MM.1S (cell line): ENCODE results near the gene RNF149.

ENCODE experiments used
- DNase-seq: peaks from one replicate; pipeline ENCODE4 v3.0.0-alpha.2; 2015
- H2AFZ ChIP-seq: fragments of 300-600 bp; sonication (generic); 2 replicates; pipeline ENCODE4 v1.6.0; 2016; ENCODE audit warnings: antibody characterized with exemption, low read length
- H3F3A ChIP-seq: fragments of 300-600 bp; sonication (generic); 2 replicates; pipeline ENCODE4 v1.6.1; 2016; ENCODE audit warnings: mild to moderate bottlenecking, antibody characterized with exemption, low read length, moderate library complexity, mixed read lengths; ENCODE audit not compliant: insufficient read depth
- H3K27ac ChIP-seq: fragments of 300-600 bp; sonication (generic); 2 replicates; pipeline ENCODE4 v1.5.1; 2016; ENCODE audit warnings: mild to moderate bottlenecking, low read length
- H3K27me3 ChIP-seq: fragments of 300-600 bp; sonication (generic); replicated peaks from 2 replicates; pipeline ENCODE4 v1.6.0; 2016; ENCODE audit warnings: low read length; ENCODE audit not compliant: insufficient read depth
- H3K36me3 ChIP-seq: fragments of 300-600 bp; sonication (generic); replicated peaks from 2 replicates; pipeline ENCODE4 v1.6.1; 2016; ENCODE audit warnings: mild to moderate bottlenecking, low read length, mixed read lengths; ENCODE audit not compliant: insufficient read depth
- H3K4me1 ChIP-seq: fragments of 300-600 bp; sonication (generic); 2 replicates; pipeline ENCODE4 v1.6.1; 2016; ENCODE audit warnings: low read length, mixed read lengths
- H3K4me2 ChIP-seq: fragments of 300-600 bp; sonication (generic); 2 replicates; pipeline ENCODE4 v1.6.0; 2016; ENCODE audit warnings: low read depth, low read length
- H3K4me3 ChIP-seq: fragments of 300-600 bp; sonication (generic); 2 replicates; pipeline ENCODE4 v1.5.1; 2016; ENCODE audit warnings: low read length, mixed read lengths
- H3K79me2 ChIP-seq: fragments of 300-600 bp; sonication (generic); 2 replicates; pipeline ENCODE4 v1.6.1; 2016; ENCODE audit warnings: mixed run types, low read length, mixed read lengths
- H3K9ac ChIP-seq: fragments of 300-600 bp; sonication (generic); 2 replicates; pipeline ENCODE4 v1.6.1; 2016; ENCODE audit warnings: low read length, mixed read lengths
- H3K9me2 ChIP-seq: fragments of 300-600 bp; sonication (generic); replicated peaks from 2 replicates; pipeline ENCODE4 v1.6.1; 2016; ENCODE audit warnings: mild to moderate bottlenecking, low read length, mixed read lengths; ENCODE audit not compliant: insufficient read depth
- H3K9me3 ChIP-seq: fragments of 300-600 bp; sonication (generic); replicated peaks from 2 replicates; pipeline ENCODE4 v1.6.1; 2016; ENCODE audit warnings: mild to moderate bottlenecking, low read length, mixed read lengths; ENCODE audit not compliant: insufficient read depth
- H4K20me1 ChIP-seq: fragments of 300-600 bp; sonication (generic); 2 replicates; pipeline ENCODE4 v1.6.1; 2016; ENCODE audit warnings: mild to moderate bottlenecking, low read length, moderate library complexity, mixed read lengths; ENCODE audit not compliant: insufficient read depth
- CTCF ChIP-seq: fragments of 300-600 bp; sonication (generic); IDR thresholded peaks from 2 replicates; pipeline ENCODE4 v1.5.1; 2016; ENCODE audit warnings: antibody characterized with exemption, low read length, mixed read lengths
- EZH2 ChIP-seq: fragments of 300-600 bp; sonication (generic); optimal IDR thresholded peaks from 2 replicates; pipeline ENCODE3; 2017; ENCODE audit warnings: low read depth, mild to moderate bottlenecking, antibody characterized with exemption, low read length, mixed read lengths
- EZH2phosphoT487 ChIP-seq: fragments of 300-600 bp; sonication (generic); IDR thresholded peaks from 2 replicates; pipeline ENCODE4 v1.6.1; 2018; ENCODE audit warnings: antibody characterized with exemption, low read length

The RNF149 gene

GRCh38 chr2:101341421-101341820, 32.9 kb upstream of the RNF149 start:
- Histone ChIP-seq H3K9me2 (no peaks in the 10 kb centered on the region), H3K4me1 (no peaks in the 10 kb centered on the region), H2AFZ (no peak overlapping the region), H3K4me3 (no peak overlapping the region), H3K27ac (no peak overlapping the region), H3K27me3 (no peaks in the 10 kb centered on the region), H3F3A (no peaks in the 10 kb centered on the region), H4K20me1 (no peaks in the 10 kb centered on the region), H3K79me2 (no peaks in the 10 kb centered on the region), H3K9me3 (no peaks in the 10 kb centered on the region), H3K4me2 (no peak overlapping the region), H3K9ac (no peak overlapping the region), H3K36me3 (no peaks in the 10 kb centered on the region)
- TF ChIP-seq EZH2phosphoT487: no peak
- no peak for TF ChIP-seq CTCF
- no peak for TF ChIP-seq EZH2
- no peak for DNase-seq

- Histone ChIP-seq H4K20me1 (no peaks in the 10 kb centered on the region), H3K4me2 (no peak overlapping the region)
- no peak for TF ChIP-seq EZH2
These were observed 31.6 kb upstream of the RNF149 start for GRCh38 chr2:101340141-101340551.

GRCh38 chr2:101339266-101339880, 30.9 kb upstream of the RNF149 start:
- no peaks in the 10 kb centered on the region for H3K27me3 ChIP-seq
- no peak overlapping the region for H3K27ac ChIP-seq
- H3K9me3 ChIP-seq: no peaks in the 10 kb centered on the region
- H3K4me1 ChIP-seq: no peaks in the 10 kb centered on the region
- no peak overlapping the region for H2AFZ ChIP-seq
- H4K20me1 ChIP-seq: no peaks in the 10 kb centered on the region
- TF ChIP-seq EZH2phosphoT487 (no peak), CTCF (no peak), EZH2 (no peak)
- H3F3A ChIP-seq: no peaks in the 10 kb centered on the region
- DNase-seq: no peak
- H3K4me3 ChIP-seq: no peak overlapping the region
- no peaks in the 10 kb centered on the region for H3K9me2 ChIP-seq
- H3K36me3 ChIP-seq: no peaks in the 10 kb centered on the region
- H3K79me2 ChIP-seq: no peaks in the 10 kb centered on the region
- no peak overlapping the region for H3K9ac ChIP-seq
- no peak overlapping the region for H3K4me2 ChIP-seq

More at GRCh38 chr2:101340141-101340551, 31.6 kb upstream of the RNF149 start:
- no peak overlapping the region for H2AFZ ChIP-seq
- H3F3A ChIP-seq: no peaks in the 10 kb centered on the region
- no peak overlapping the region for H3K27ac ChIP-seq
- H3K9ac ChIP-seq: no peak overlapping the region
- H3K27me3 ChIP-seq: no peaks in the 10 kb centered on the region
- no peaks in the 10 kb centered on the region for H3K79me2 ChIP-seq
- no peaks in the 10 kb centered on the region for H3K36me3 ChIP-seq
- no peak for DNase-seq
- H3K4me1 ChIP-seq: no peaks in the 10 kb centered on the region
- H3K9me3 ChIP-seq: no peaks in the 10 kb centered on the region
- no peaks in the 10 kb centered on the region for H3K9me2 ChIP-seq
- H3K4me3 ChIP-seq: no peak overlapping the region

- H3K36me3 ChIP-seq: no peaks in the 10 kb centered on the region
- no peak overlapping the region for H2AFZ ChIP-seq
- no peaks in the 10 kb centered on the region for H3F3A ChIP-seq
- no peak overlapping the region for H3K4me3 ChIP-seq
- no peaks in the 10 kb centered on the region for H3K9me3 ChIP-seq
- no peaks in the 10 kb centered on the region for H4K20me1 ChIP-seq
- no peak overlapping the region for H3K4me2 ChIP-seq
- no peaks in the 10 kb centered on the region for H3K9me2 ChIP-seq
- no peak overlapping the region for H3K9ac ChIP-seq
- H3K27ac ChIP-seq: no peak overlapping the region
- no peaks in the 10 kb centered on the region for H3K79me2 ChIP-seq
- no peak for DNase-seq
- no peaks in the 10 kb centered on the region for H3K27me3 ChIP-seq
- TF ChIP-seq EZH2phosphoT487 (no peak), CTCF (no peak), EZH2 (no peak)
- no peaks in the 10 kb centered on the region for H3K4me1 ChIP-seq
These were observed 29.4 kb upstream of the RNF149 start for GRCh38 chr2:101337877-101338276.
